Measurements from ENCODE around the gene CLIC4. TPM values are rescaled to one million over a fixed set of nuclear protein-coding genes. Genes with fewer than 3 reads are reported as not detected.
A peak's percentile ranks its signal among the peaks of the same experiment; 100 is the strongest.

Gene CLIC4
- total RNA-seq, 1 donor from 2014 or later, result 164 TPM

DNA sequence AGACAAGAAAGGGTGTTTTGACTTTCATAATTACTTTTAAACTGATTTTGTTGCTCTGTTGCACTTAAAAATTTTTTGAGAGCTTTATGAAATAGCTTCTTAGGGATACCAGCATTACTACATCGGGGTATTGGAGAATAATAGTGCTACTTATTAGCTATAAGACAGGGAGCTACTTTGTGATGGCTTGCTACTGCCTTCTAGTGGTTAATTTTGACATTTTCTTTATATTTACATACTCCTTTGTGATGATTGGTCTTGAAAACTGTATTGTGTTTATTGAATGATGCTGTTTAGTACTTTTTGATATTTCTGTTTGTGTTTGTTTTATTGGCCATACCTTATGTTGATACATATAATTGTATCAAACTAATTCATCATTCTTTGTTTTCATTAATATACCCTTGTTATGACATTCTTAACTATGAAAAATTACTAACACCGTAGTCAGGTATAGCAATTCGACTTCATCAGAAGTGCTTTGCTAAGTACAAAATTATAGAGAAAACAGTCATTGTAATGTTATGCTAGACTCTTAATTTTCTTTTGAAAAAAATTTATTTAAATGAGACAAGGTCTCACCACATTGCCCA is 85.5 kb downstream of the CLIC4 start:
- intact Hi-C loops (cut with DNase I), result no loop called here

GRCh38 chr1:24841593-24841992 is 96.3 kb downstream of the CLIC4 start:
- H3K27me3 ChIP-seq, result no peaks in the 10 kb centered on the region
- H3K4me3 ChIP-seq, result no peak overlapping the region
- no peak for TF ChIP-seq POLR2AphosphoS5 (IDR thresholded peaks at IDR 0.05; ENCODE audit: insufficient read depth in 1 of 2, low read depth in 1 of 2)
- TF ChIP-seq, protein P1, sequence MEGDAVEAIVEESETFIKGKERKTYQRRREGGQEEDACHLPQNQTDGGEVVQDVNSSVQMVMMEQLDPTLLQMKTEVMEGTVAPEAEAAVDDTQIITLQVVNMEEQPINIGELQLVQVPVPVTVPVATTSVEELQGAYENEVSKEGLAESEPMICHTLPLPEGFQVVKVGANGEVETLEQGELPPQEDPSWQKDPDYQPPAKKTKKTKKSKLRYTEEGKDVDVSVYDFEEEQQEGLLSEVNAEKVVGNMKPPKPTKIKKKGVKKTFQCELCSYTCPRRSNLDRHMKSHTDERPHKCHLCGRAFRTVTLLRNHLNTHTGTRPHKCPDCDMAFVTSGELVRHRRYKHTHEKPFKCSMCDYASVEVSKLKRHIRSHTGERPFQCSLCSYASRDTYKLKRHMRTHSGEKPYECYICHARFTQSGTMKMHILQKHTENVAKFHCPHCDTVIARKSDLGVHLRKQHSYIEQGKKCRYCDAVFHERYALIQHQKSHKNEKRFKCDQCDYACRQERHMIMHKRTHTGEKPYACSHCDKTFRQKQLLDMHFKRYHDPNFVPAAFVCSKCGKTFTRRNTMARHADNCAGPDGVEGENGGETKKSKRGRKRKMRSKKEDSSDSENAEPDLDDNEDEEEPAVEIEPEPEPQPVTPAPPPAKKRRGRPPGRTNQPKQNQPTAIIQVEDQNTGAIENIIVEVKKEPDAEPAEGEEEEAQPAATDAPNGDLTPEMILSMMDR (IDR thresholded peaks at IDR 0.05), result no peak
- no peaks in the 10 kb centered on the region for H3K4me1 ChIP-seq
- intact Hi-C loops (cut with DNase I), result loop anchor here (10.0 kb wide), 1 partner anchor 363 kb away; no protein-coding TSS in a partner anchor
- DNase-seq (ENCODE audit: extremely low spot score in 2 of 2), result no peak
- H3K9me3 ChIP-seq, result no peaks in the 10 kb centered on the region
- no peak overlapping the region for H3K27ac ChIP-seq
- H3K36me3 ChIP-seq, result peaks cover 0 to 12% of the 10 kb centered on the region in 2 donors

More for the DNA sequence above, 85.5 kb downstream of the CLIC4 start:
- Histone ChIP-seq H3K4me1 (peaks cover 38% of the 10 kb centered on the region), H3K27me3 (no peaks in the 10 kb centered on the region), H3K9me3 (no peaks in the 10 kb centered on the region), H3K4me3 (no peak overlapping the region), H3K36me3 (no peaks in the 10 kb centered on the region), H3K27ac (no peak overlapping the region)
- TF ChIP-seq POLR2A (IDR thresholded peaks at IDR 0.05) (no peak), POLR2AphosphoS5 (IDR thresholded peaks at IDR 0.05; ENCODE audit: insufficient read depth in 1 of 2, low read depth in 1 of 2) (no peak)
- TF ChIP-seq, protein P1 (IDR thresholded peaks at IDR 0.05), result peak; percentile 74 to 82 (median 77)
- no peak for DNase-seq (ENCODE audit: extremely low spot score in 2 of 2)

- DNase-seq (ENCODE audit: extremely low spot score in 2 of 2), result peak in 1 of 2 donors; percentile 5
- Histone ChIP-seq H3K4me1 (peaks cover 18% of the 10 kb centered on the region), H3K4me3 (no peak overlapping the region), H3K27me3 (no peaks in the 10 kb centered on the region), H3K27ac (no peak overlapping the region), H3K9me3 (no peaks in the 10 kb centered on the region), H3K36me3 (no peaks in the 10 kb centered on the region)
- TF ChIP-seq, protein P1 (IDR thresholded peaks at IDR 0.05), result no peak
- TF ChIP-seq POLR2AphosphoS5 (IDR thresholded peaks at IDR 0.05; ENCODE audit: insufficient read depth in 1 of 2, low read depth in 1 of 2), result no peak
- no peak for TF ChIP-seq POLR2A (IDR thresholded peaks at IDR 0.05)
- intact Hi-C loops (cut with DNase I), result loop anchor here (10.0 kb wide), 1 partner anchor 358 kb away; no protein-coding TSS in a partner anchor
These were observed 101.4 kb downstream of the CLIC4 start for GRCh38 chr1:24846671-24847070.

- peak in 1 of 2 donors; percentile 92 for DNase-seq (ENCODE audit: extremely low spot score in 2 of 2)
- peaks cover 18% of the 10 kb centered on the region for H3K4me1 ChIP-seq
- H3K9me3 ChIP-seq, result no peaks in the 10 kb centered on the region
- peak overlapping the region; percentile 71 for H3K27ac ChIP-seq
- peak overlapping the region; percentile 47 to 57 for H3K4me3 ChIP-seq
- intact Hi-C loops (cut with DNase I), result loop anchor here (10.0 kb wide), 1 partner anchor 357 kb away; no protein-coding TSS in a partner anchor
- no peaks in the 10 kb centered on the region for H3K27me3 ChIP-seq
- no peaks in the 10 kb centered on the region for H3K36me3 ChIP-seq
- TF ChIP-seq POLR2A (IDR thresholded peaks at IDR 0.05) (peak in 1 of 2 donors; percentile 47), POLR2AphosphoS5 (IDR thresholded peaks at IDR 0.05; ENCODE audit: insufficient read depth in 1 of 2, low read depth in 1 of 2) (peak; percentile 43 to 88)
- TF ChIP-seq, protein P1 (IDR thresholded peaks at IDR 0.05), result peak; percentile 91 to 95 (median 92)
These were observed 103.0 kb downstream of the CLIC4 start for GRCh38 chr1:24847995-24848881.
